NCI-H524 (cell line): ENCODE measurements around the gene CALN1.
"Not testable (repeated sequence)": the region's sequence is repeated elsewhere in the genome, so short reads cannot be mapped to it uniquely, and the experiment has no call there.

Experiments
- DNase-seq, 2 experiments: peaks; one replicate each; lab custom pipeline; 2025; lab: John Stamatoyannopoulos, UW

CALN1 gene

GRCh38 chr7:72408966-72409637, 3.0 kb downstream of the CALN1 start:
- no peak for DNase-seq

- no peak for DNase-seq
Measured at GRCh38 chr7:72406820-72407403, 5.2 kb downstream of the CALN1 start.

GRCh38 chr7:72405871-72406270, 6.3 kb downstream of the CALN1 start:
- no peak for DNase-seq

DNA sequence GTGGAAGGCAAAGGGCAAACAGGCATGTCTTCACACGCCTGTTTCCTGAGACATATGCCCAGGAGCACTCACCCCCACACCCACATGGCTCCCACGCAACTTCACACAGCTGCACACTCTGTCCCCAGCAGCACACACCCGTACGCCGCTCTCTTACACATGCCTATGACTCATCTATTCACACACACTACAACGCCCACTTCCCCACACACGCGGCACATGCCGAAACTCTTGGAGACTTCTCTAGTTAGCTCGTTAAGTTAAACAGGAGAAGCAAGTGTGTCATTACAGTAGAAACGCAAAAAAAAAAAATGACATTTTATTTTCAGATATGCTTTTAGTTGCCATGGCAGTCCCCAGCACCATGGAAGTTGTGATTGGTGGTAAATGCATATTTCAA, 6.7 kb downstream of the CALN1 start:
- DNase-seq, result no peak

GRCh38 chr7:72404743-72405142, 7.4 kb downstream of the CALN1 start:
- DNase-seq, result no peak

DNA sequence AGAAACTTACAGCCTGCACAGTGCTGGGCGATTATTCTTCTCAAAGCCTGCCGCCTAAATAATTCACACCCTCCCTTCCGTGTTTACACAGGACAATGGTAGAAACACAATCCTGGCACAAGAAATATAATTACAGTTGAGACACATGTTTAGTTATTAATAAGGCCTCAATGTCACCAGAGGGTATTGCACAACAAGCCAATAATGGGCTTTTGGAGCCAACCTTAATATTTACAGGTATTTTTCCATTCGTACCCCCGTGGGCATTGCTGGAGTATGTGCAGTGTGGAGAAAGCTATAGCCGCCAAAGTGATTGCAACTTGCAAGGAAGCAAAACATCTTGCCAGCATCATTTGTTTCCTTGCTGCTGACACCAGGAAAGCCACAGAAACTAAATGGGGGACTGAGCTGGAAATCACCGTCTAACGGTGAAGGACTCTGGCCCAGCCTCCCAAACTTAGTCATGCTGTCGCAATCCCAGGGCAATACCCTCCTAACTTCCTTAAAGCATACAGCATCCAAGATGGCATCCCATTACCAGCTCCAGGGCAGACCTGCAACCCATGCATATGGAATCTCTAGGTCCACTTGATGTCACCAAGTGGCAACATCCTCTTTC, 8.6 kb downstream of the CALN1 start:
- no peak for DNase-seq

GRCh38 chr7:72394016-72394415, 18.1 kb downstream of the CALN1 start:
- DNase-seq, result no peak

GRCh38 chr7:72391821-72392377, 20.2 kb downstream of the CALN1 start:
- DNase-seq, result peak; percentile 14 to 79

DNA sequence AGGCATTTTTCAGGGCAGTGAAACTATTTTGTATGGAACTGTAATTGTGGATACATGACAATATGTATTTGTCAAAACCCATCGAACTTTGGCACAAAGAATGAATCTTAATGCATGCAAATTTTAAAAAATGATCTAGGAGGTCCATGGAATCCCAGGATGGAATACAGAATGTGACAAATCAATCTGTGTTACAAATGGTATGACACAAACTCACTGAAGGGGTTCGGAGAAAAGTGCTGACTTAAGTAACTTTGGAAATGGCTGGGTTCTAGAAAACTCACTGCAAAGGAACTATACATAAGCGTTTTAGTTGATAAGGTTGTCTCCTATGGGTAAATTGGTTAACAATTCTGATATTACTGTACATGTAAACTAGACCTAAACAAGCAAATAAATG, 26.0 kb downstream of the CALN1 start:
- DNase-seq, result no peak

GRCh38 chr7:72362246-72362645, 49.9 kb downstream of the CALN1 start:
- no peak for DNase-seq

GRCh38 chr7:72345208-72345727, 66.9 kb downstream of the CALN1 start:
- no peak for DNase-seq

- DNase-seq, result no peak
Measured at GRCh38 chr7:72343991-72344390, 68.1 kb downstream of the CALN1 start.

DNA sequence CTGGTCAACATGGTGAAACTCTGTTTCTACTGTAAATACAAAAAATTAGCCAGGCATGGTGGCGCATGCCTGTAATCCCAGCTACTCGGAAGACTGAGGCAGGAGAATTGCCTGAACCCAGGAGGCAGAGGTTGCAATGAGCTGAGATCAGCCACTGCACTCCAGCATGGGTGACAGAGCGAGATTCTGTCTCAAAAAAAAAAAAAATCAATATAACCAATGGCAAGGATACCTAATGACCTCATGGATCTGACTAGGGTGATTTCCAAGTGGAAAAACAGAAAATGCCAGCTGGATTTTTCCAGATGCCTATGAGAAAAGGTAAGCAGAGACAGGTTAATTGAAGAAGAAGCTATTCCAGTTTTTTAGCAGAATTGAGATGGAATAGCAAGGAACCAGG, 68.8 kb downstream of the CALN1 start:
- DNase-seq, result not testable (repeated sequence)

DNA sequence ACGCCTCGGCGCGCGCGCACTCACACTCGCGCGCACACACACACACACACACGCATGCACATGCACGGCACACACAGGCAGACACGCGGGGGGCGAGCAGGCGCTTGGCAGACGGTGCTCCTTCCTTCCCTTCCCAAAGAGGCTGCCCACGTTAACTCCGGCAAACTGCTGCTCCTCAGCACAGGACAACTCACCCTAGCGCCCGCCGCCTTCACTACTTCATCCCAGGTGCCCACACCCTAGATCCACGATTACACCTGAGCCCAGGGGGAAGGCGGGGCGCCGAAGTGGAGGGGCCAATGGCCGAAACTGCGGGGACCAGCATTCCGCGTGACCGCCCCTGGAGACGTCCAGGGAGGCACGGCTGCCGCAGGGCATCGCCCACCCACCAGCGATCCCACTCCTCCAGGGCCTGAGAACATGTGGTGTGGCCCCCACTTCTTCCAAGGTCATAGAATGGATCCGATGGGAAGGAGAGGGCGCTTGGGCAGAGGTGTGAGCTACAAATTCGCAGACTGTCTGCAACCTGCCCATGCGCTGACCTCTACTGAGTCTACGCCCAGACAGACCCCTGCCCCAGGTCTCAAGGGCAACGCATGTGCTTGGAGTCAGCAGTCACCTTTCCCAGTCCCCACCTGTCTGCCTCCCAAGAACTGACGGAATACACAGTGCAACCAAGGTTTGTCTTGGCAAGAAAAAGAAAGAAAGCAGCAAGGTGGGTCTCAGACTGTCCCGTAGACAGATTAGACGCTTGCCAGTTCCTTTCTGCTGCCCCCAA, 74.6 kb downstream of the CALN1 start:
- DNase-seq, result peak in 1 of 2 experiments; percentile 60

DNA sequence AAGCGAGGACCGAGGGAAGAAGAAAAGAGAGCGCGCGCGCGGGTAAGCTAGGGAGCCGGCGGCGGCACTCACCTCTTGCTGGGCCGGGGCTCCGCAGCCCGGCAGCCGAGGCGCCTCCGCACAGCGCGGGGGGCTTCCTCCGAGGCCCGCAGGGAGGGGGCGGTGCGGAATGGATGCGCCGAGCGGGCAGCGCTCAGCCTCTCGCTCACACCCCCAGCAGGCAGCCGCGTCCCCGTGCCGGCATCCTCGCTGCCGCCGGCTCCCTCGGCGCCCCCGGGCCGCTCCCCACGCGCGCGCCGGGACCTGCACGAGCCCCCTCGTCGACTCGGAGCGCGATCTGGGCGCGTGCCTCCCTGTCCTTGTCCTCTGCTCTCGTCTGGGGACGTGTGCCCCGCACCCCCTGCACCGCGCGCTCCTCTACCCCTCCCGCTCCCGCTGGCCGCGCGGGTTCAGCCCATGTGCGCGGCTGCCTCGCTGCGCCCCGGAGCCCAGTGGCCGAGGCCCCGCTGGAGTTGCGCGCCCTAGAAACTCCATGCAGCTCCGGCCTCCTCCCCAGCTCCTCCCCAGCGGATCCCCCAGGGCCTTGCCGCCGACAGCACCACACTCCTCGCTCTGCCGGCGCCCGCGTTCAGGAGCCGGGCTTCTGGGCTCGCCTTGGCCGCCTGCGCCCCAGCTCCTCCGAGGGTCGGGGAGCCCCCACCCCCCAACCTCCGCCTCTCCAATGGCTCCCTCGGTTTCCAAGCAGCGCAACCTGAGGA, 75.3 kb downstream of the CALN1 start:
- peak; percentile 35 to 59 for DNase-seq

DNA sequence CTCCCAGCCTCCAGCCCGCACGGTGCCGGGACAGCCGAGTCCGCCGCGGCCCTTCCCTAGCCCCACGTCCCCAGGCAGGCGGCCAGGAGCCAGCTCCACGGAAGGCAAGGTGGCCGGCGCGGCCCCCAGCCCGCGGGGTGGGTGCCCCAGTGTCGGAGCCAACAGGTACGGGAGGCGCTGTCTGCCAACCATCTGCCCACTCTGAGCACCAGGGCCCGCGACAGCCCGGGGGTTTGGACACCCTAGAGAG, 75.8 kb downstream of the CALN1 start:
- no peak for DNase-seq

DNA sequence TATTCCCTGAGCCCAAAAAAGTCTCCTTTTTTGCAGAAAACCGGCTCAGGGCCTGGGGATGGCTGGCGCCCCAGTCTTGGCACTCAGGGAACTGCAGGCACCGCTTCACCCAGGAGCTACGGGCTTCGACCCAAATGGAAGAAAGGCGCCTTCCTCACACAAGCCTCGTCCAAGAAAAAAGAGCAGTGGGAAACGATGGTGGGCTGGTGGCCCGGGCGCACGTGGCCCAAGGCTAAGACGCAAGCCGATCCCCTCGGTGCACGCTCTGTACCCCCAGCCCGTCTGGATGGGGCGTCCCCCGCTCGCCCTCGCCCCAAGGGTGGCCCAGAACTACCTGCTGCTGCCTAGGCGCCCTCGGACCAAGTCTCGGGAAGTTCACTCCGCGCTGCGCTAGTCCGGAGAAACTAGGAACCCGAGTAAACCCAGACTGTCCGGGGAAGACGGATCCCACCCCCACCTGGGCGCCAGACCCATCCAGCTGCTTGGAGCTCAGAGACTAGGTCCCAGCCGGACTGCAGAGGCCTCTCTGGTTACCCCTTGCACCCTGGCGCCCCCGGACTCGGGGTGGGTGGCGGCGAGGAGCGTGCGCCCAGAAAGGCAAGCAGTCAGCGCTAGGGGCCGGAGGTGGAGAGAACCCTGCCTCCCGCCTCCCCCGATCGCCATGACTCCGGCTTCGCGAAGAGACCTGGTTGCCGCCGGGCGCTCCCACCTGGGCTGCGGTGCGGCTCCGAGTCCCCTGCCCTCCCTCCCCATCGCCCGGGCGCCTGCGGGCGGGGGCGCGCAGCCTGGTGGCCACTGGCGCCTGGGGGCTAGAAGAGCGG, 76.4 kb downstream of the CALN1 start:
- DNase-seq, result peak in 1 of 2 experiments; percentile 50

GRCh38 chr7:72334698-72335097, 77.4 kb downstream of the CALN1 start:
- no peak for DNase-seq

DNA sequence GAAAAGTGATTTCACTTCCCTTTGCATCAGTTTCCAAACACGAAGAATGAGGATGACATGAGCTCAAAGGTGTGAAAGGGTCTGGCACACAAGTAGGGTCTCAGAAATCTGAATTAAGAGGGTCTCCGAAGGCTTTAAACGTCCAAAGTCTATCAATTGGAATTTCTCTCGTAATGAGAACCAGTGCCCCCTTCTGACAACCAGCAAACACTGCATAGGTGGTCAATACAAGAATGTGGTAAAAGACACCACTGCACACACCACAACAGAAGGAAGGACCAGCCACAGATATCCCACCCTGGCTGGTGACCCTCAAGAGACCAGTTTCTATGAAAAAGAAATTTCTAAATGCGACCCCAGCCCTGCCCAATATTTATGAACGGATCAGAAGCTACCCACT, 78.1 kb downstream of the CALN1 start:
- DNase-seq, result peak in 1 of 2 experiments; percentile 19

DNA sequence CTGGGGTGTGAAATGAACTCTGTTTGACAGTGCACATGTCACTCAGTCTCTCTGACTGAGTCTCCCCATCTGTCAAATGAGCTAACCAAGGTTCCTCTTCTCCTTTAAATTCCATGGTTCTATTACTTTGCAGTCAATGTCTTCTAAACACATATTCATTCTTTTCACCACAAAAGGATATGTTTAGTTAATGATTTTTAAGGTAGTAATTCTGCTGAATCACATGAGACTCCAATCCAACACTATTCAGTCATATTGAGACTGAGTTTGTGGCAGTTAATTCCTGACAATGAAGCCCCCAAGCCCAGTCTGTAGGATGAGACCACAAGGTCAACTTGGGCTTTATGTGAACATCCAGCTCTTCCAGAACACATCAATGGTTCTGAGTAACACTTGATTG, 85.3 kb downstream of the CALN1 start:
- DNase-seq, result no peak

DNA sequence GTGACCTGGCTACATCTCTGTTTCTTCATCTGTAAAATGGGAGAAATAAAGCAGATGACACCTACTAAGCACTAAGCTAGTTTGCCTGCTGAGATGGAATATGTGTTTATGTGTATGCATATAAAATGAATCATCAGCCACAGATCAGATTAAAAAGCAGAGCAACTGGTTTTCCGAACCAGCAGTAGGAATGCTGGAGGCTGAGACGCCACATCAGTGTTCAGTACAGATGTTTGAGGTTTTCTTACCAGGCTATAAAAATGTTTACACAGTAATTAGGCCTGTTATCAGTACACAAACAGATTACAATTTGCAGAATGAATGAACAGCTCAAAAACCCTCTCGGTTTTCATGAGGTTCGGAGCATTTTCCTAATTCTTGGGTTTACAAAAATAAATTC, 85.8 kb downstream of the CALN1 start:
- no peak for DNase-seq
